Measurements from ENCODE around the gene CKM. TPM values are rescaled to one million over a fixed set of nuclear protein-coding genes. Genes with fewer than 3 reads are reported as not detected.

The CKM gene
- polyA plus RNA-seq, 4 donors, result 0.09 to 30.5 (median 14.4) TPM

DNA sequence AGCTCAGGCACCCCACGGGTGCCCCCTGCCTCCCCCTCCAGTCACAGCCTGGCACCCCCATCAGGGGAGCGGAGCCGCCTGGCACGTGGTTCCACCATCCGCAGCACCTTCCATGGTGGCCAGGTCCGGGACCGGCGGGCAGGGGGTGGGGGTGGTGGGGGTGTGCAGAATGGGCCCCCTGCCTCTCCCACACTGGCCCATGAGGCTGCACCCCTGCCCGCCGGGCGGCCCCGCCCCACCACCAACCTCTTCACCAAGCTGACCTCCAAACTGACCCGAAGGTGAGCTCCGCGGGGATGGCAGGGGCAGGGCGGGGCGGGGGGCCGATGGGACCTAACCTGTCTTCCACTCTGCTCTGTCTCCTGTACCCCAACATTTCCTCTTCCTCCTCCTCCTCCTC lies 25.0 kb downstream of the CKM start:
- no peak for FAIRE-seq
- Histone ChIP-seq H3K27ac (ENCODE audit: low read depth in 1 of 3, low read length in 2 of 3) (no peak overlapping the region), H3K27me3 (ENCODE audit: control insufficient read depth in 3 of 3, insufficient read depth in 3 of 3, low read length in 3 of 3) (no peaks in the 10 kb centered on the region), H3K4me1 (ENCODE audit: control insufficient read depth in 3 of 3, insufficient read depth in 2 of 3, low read depth in 1 of 3, low read length in 2 of 3) (no peaks in the 10 kb centered on the region), H3K4me3 (ENCODE audit: low read depth in 1 of 3, low read length in 3 of 3) (no peak overlapping the region), H3K36me3 (ENCODE audit: control insufficient read depth in 3 of 3, insufficient read depth in 2 of 3, low read depth in 1 of 3, low read length in 3 of 3) (peaks cover 0 to 59% (median 0%) of the 10 kb centered on the region in 3 donors), H3K9me3 (ENCODE audit: control insufficient read depth in 2 of 2, insufficient read depth in 1 of 2, low read depth in 1 of 2, low read length in 1 of 2) (peaks cover 0 to 12% of the 10 kb centered on the region in 2 donors)
- no peak for DNase-seq
- WGBS, 3 donors, result 92 to 96% (median 96%) methylated on average over 9 to 18 of the region's 18 CpGs

DNA sequence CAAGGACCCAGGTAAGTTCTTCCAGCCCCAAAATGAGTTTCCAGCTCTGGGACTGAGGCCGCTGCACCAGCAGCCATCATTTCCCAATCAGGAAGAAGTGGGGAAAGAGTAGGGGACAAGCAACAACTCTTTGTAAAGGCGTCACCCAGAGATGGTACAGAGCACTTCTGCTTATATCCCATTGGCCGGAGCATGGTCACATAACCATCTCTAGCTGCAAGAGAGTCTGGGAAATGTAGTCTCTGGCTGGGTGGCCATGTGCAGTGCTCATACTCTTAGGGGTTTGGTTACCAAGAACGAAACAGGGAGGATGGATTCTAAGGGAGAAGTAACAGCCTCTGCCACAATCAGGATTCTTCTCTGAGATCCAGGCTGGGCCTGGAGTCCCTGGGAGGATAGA lies 26.3 kb downstream of the CKM start:
- H3K4me1 ChIP-seq (ENCODE audit: control insufficient read depth in 3 of 3, insufficient read depth in 2 of 3, low read depth in 1 of 3, low read length in 2 of 3), result no peaks in the 10 kb centered on the region
- peaks cover 0 to 61% (median 0%) of the 10 kb centered on the region in 3 donors for H3K36me3 ChIP-seq (ENCODE audit: control insufficient read depth in 3 of 3, insufficient read depth in 2 of 3, low read depth in 1 of 3, low read length in 3 of 3)
- 92 to 98% (median 97%) methylated on average over 4 of the region's 4 CpGs for WGBS, 3 donors

DNA sequence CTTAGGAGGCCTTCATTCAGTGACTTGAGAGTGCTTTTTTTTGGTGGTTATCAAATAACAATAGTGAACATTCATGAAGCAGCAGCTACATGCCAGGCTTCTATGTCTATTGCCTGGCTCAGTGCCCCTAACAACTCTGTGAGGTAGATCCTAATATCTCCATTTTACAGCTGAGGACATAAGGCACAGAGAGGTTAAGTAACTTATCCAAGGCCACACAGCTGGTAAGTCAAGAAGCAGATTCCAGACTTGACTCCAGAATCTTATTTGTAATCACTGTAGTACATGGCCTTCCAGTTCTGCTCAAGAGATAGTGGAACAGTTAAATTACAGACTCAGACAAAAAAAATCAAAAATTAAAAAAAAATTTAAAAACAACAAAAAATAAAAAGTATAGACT lies 26.8 kb downstream of the CKM start:
- H3K27me3 ChIP-seq (ENCODE audit: control insufficient read depth in 3 of 3, insufficient read depth in 3 of 3, low read length in 3 of 3), result no peaks in the 10 kb centered on the region
- DNase-seq (no peak), FAIRE-seq (no peak)
- no peak overlapping the region for H3K27ac ChIP-seq (ENCODE audit: low read depth in 1 of 3, low read length in 2 of 3)
- no peaks in the 10 kb centered on the region for H3K4me1 ChIP-seq (ENCODE audit: control insufficient read depth in 3 of 3, insufficient read depth in 2 of 3, low read depth in 1 of 3, low read length in 2 of 3)
- H3K36me3 ChIP-seq (ENCODE audit: control insufficient read depth in 3 of 3, insufficient read depth in 2 of 3, low read depth in 1 of 3, low read length in 3 of 3), result peaks cover 0 to 66% (median 0%) of the 10 kb centered on the region in 3 donors
- H3K4me3 ChIP-seq (ENCODE audit: low read depth in 1 of 3, low read length in 3 of 3), result no peak overlapping the region
- peaks cover 0 to 16% of the 10 kb centered on the region in 2 donors for H3K9me3 ChIP-seq (ENCODE audit: control insufficient read depth in 2 of 2, insufficient read depth in 1 of 2, low read depth in 1 of 2, low read length in 1 of 2)

More for the DNA sequence above, 26.3 kb downstream of the CKM start:
- Histone ChIP-seq H3K9me3 (ENCODE audit: control insufficient read depth in 2 of 2, insufficient read depth in 1 of 2, low read depth in 1 of 2, low read length in 1 of 2) (peaks cover 0 to 16% of the 10 kb centered on the region in 2 donors), H3K27me3 (ENCODE audit: control insufficient read depth in 3 of 3, insufficient read depth in 3 of 3, low read length in 3 of 3) (no peaks in the 10 kb centered on the region), H3K4me3 (ENCODE audit: low read depth in 1 of 3, low read length in 3 of 3) (no peak overlapping the region), H3K27ac (ENCODE audit: low read depth in 1 of 3, low read length in 2 of 3) (no peak overlapping the region)
- DNase-seq (no peak), FAIRE-seq (no peak)

DNA sequence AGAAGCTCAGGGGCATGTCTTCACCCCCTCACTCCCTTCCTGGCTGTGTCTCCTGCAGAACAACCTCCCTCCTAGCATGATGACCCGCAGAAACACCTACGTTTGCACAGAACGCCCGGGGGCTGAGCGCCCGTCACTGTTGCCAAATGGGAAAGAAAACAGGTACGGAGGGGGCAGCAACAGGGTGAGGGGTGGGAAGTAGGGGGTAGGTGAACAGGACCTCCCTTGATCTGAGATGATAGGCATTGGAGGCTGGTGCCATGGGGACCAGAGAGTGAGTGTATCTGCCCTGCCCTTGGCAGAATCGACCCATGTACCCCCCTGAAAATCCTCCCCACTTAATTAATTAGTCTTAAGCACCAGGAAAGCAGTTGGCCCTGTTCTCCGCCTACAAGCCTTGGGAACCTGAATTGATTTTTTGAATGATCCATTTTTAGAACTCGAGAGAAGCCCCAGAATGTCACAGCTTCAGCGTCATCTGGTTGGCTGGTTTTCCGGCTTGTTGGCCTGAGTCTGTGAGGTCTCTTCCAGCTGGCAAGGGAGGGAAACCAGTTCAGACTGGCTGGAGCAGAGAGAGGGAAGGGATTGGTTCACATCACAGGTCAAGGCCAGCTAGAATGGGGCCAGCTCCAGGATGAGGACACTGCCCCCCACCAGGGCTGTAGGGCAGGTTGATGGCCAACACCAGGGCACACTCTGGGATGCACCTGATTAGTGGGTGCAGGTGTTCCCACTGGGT lies 28.2 kb downstream of the CKM start:
- FAIRE-seq (no peak), DNase-seq (no peak)
- peaks cover 0 to 65% (median 0%) of the 10 kb centered on the region in 3 donors for H3K36me3 ChIP-seq (ENCODE audit: control insufficient read depth in 3 of 3, insufficient read depth in 2 of 3, low read depth in 1 of 3, low read length in 3 of 3)
- 82 to 92% (median 82%) methylated on average over 12 of the region's 12 CpGs for WGBS, 3 donors
- peaks cover 0 to 16% of the 10 kb centered on the region in 2 donors for H3K9me3 ChIP-seq (ENCODE audit: control insufficient read depth in 2 of 2, insufficient read depth in 1 of 2, low read depth in 1 of 2, low read length in 1 of 2)
- H3K27me3 ChIP-seq (ENCODE audit: control insufficient read depth in 3 of 3, insufficient read depth in 3 of 3, low read length in 3 of 3), result no peaks in the 10 kb centered on the region
- no peak overlapping the region for H3K27ac ChIP-seq (ENCODE audit: low read depth in 1 of 3, low read length in 2 of 3)
- H3K4me3 ChIP-seq (ENCODE audit: low read depth in 1 of 3, low read length in 3 of 3), result no peak overlapping the region
- no peaks in the 10 kb centered on the region for H3K4me1 ChIP-seq (ENCODE audit: control insufficient read depth in 3 of 3, insufficient read depth in 2 of 3, low read depth in 1 of 3, low read length in 2 of 3)

DNA sequence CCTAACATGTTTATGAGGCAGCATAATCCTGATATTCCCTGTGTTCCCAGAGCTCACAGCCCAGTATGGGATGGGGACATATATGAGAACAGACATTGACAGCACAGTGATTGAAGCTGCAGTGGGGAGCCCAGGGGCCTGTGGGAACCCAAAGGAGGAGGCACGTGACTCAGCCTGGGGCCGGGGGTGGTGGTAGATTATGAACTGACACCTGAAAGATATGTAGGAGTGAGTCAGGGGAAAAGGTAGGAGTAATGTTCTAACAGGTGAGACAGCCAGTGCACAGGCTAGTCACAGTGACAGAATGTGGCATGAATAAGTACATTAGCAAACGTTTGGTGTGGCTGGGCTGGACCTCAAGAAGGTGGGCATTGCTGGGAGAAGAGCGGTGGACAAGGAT lies 29.0 kb downstream of the CKM start:
- H3K4me3 ChIP-seq (ENCODE audit: low read depth in 1 of 3, low read length in 3 of 3), result no peak overlapping the region
- H3K27ac ChIP-seq (ENCODE audit: low read depth in 1 of 3, low read length in 2 of 3), result no peak overlapping the region
- H3K36me3 ChIP-seq (ENCODE audit: control insufficient read depth in 3 of 3, insufficient read depth in 2 of 3, low read depth in 1 of 3, low read length in 3 of 3), result peaks cover 0 to 62% (median 0%) of the 10 kb centered on the region in 3 donors
- H3K9me3 ChIP-seq (ENCODE audit: control insufficient read depth in 2 of 2, insufficient read depth in 1 of 2, low read depth in 1 of 2, low read length in 1 of 2), result peaks cover 0 to 16% of the 10 kb centered on the region in 2 donors
- H3K27me3 ChIP-seq (ENCODE audit: control insufficient read depth in 3 of 3, insufficient read depth in 3 of 3, low read length in 3 of 3), result no peaks in the 10 kb centered on the region
- no peaks in the 10 kb centered on the region for H3K4me1 ChIP-seq (ENCODE audit: control insufficient read depth in 3 of 3, insufficient read depth in 2 of 3, low read depth in 1 of 3, low read length in 2 of 3)
- FAIRE-seq, result no peak
- DNase-seq, result no peak
- WGBS, 3 donors, result 77 to 81% (median 77%) methylated on average over 4 of the region's 4 CpGs

DNA sequence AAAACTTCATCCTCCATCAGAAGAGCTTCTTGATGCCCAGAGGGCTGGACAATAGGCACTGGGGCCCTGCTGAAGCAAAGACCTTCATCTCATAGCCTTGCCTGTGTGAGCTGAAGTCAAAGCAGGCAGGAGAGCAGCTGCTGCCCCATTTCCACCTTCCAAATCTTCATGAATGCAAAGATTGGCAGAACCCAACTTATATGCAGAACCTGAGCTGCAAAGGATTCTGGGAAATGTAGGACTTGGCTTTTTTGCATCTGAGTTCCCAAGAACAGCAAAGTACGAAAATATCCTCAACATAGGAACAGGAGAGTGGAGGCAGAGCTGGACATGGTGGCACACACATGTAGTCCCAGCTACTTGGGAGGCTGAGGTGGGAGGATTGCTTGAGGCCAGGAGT lies 30.8 kb downstream of the CKM start:
- H3K4me1 ChIP-seq (ENCODE audit: control insufficient read depth in 3 of 3, insufficient read depth in 2 of 3, low read depth in 1 of 3, low read length in 2 of 3), result no peaks in the 10 kb centered on the region
- DNase-seq (no peak), FAIRE-seq (no peak)
- peaks cover 0 to 57% (median 0%) of the 10 kb centered on the region in 3 donors for H3K36me3 ChIP-seq (ENCODE audit: control insufficient read depth in 3 of 3, insufficient read depth in 2 of 3, low read depth in 1 of 3, low read length in 3 of 3)
- no peaks in the 10 kb centered on the region for H3K27me3 ChIP-seq (ENCODE audit: control insufficient read depth in 3 of 3, insufficient read depth in 3 of 3, low read length in 3 of 3)
- no peak overlapping the region for H3K4me3 ChIP-seq (ENCODE audit: low read depth in 1 of 3, low read length in 3 of 3)
- no peak overlapping the region for H3K27ac ChIP-seq (ENCODE audit: low read depth in 1 of 3, low read length in 2 of 3)
- H3K9me3 ChIP-seq (ENCODE audit: control insufficient read depth in 2 of 2, insufficient read depth in 1 of 2, low read depth in 1 of 2, low read length in 1 of 2), result peaks cover 0 to 16% of the 10 kb centered on the region in 2 donors
- WGBS, 3 donors, result 91 to 100% (median 95%) methylated on average over 1 of the region's 1 CpG

DNA sequence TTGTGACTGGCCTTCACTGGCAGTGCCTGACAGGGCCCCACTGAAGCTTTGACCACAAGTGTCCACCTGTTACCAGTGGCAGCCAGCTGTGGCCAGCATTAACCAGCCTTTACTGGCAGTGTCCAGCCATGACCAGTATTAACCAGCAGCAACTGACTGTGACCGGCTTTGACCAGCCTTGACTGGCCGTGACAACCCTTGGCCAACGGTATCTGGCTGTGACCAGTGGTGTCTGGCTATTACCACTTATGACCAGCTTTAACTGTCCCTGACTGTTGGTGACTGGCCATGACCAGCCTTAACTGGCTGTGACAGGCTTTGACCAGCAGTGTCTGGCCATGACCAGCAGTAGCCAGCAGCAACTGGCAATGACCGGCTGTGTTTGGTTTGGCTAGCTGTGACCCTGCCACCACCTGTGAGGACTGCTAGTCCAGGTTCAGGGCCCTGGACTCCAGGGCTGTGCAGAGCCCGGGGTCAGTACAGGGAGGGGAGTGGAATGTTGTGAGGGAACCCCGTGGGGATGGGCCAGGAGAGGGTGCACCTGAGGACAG lies 32.2 kb downstream of the CKM start:
- Histone ChIP-seq H3K27ac (ENCODE audit: low read depth in 1 of 3, low read length in 2 of 3) (no peak overlapping the region), H3K27me3 (ENCODE audit: control insufficient read depth in 3 of 3, insufficient read depth in 3 of 3, low read length in 3 of 3) (no peaks in the 10 kb centered on the region), H3K36me3 (ENCODE audit: control insufficient read depth in 3 of 3, insufficient read depth in 2 of 3, low read depth in 1 of 3, low read length in 3 of 3) (peaks cover 0 to 49% (median 0%) of the 10 kb centered on the region in 3 donors), H3K4me3 (ENCODE audit: low read depth in 1 of 3, low read length in 3 of 3) (no peak overlapping the region), H3K4me1 (ENCODE audit: control insufficient read depth in 3 of 3, insufficient read depth in 2 of 3, low read depth in 1 of 3, low read length in 2 of 3) (no peaks in the 10 kb centered on the region), H3K9me3 (ENCODE audit: control insufficient read depth in 2 of 2, insufficient read depth in 1 of 2, low read depth in 1 of 2, low read length in 1 of 2) (peaks cover 0 to 10% of the 10 kb centered on the region in 2 donors)
- WGBS, 3 donors, result 85 to 93% (median 86%) methylated on average over 6 of the region's 6 CpGs
- DNase-seq (no peak), FAIRE-seq (no peak)

DNA sequence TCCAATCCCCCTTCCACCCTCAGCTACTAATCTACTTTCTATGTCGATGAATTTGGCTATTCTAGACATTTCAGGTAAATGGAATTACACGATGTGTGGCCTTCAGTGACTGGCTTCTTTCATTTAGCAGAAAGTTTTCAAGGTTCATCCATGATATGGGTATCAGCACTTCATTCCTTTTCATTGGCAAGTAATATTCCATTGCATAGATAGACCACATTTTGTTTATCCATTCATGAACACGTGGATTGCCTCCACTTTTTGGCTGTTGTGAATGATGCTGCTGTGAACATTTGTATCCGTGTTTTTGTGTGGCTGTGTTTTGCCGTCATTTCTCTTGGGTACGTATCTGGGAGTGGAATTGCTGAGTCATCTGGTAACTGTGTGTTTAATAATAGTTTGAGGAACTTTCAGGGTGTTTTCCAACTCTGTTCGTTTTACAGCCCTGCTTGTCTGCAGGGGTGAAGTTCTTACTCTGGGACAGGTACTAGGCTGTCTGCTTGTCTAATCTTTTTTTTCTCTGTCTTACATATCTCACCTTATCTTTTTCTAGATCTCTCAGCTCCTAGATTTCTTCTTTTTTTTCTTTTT lies 39.1 kb downstream of the CKM start:
- DNase-seq, result no peak
- H3K9me3 ChIP-seq (ENCODE audit: control insufficient read depth in 2 of 2, insufficient read depth in 1 of 2, low read depth in 1 of 2, low read length in 1 of 2), result peaks cover 0 to 2% of the 10 kb centered on the region in 2 donors
- FAIRE-seq, result no peak
- H3K27me3 ChIP-seq (ENCODE audit: control insufficient read depth in 3 of 3, insufficient read depth in 3 of 3, low read length in 3 of 3), result no peaks in the 10 kb centered on the region
- WGBS, 3 donors, result 66 to 91% (median 81%) methylated on average over 7 of the region's 7 CpGs
- no peaks in the 10 kb centered on the region for H3K4me1 ChIP-seq (ENCODE audit: control insufficient read depth in 3 of 3, insufficient read depth in 2 of 3, low read depth in 1 of 3, low read length in 2 of 3)
- H3K27ac ChIP-seq (ENCODE audit: low read depth in 1 of 3, low read length in 2 of 3), result no peak overlapping the region
- H3K4me3 ChIP-seq (ENCODE audit: low read depth in 1 of 3, low read length in 3 of 3), result no peak overlapping the region
- peaks cover 0 to 46% (median 5%) of the 10 kb centered on the region in 3 donors for H3K36me3 ChIP-seq (ENCODE audit: control insufficient read depth in 3 of 3, insufficient read depth in 2 of 3, low read depth in 1 of 3, low read length in 3 of 3)
